Activated naive CD4-positive, alpha-beta T cell treated with anti-CD3 and anti-CD28 coated beads for 36 hours (primary cell): Measurements from ENCODE around the gene GTF3C5. TPM values are rescaled to one million over a fixed set of nuclear protein-coding genes. Genes with fewer than 3 reads are reported as not detected.
"Not testable (repeated sequence)": the region's sequence is repeated elsewhere in the genome, so short reads cannot be mapped to it uniquely, and the experiment has no call there.

Source experiments
- CTCF ChIA-PET: fragments of 350-600 bp; sonication (Branson Sonifier 250); formaldehyde crosslinking; loops from one replicate; lab custom pipeline; 2021; ENCODE audit warnings: antibody characterized with exemption; lab: Charles Lee
- DNase-seq: peaks from one replicate; pipeline ENCODE4 v3.0.0-alpha.2; 2020
- H3K27ac Mint-ChIP-seq: one replicate; pipeline ENCODE4 v1.8.0; 2021; ENCODE audit warnings: mild to moderate bottlenecking, mixed read lengths
- H3K27me3 Mint-ChIP-seq: one replicate; pipeline ENCODE4 v1.8.0; 2021; ENCODE audit warnings: low read depth, mixed read lengths
- H3K36me3 Mint-ChIP-seq: one replicate; pipeline ENCODE4 v1.8.0; 2021; ENCODE audit warnings: low read depth, mixed read lengths
- H3K4me1 Mint-ChIP-seq: one replicate; pipeline ENCODE4 v1.8.0; 2021; ENCODE audit warnings: low read depth, mixed read lengths
- H3K4me3 Mint-ChIP-seq: one replicate; pipeline ENCODE4 v1.8.0; 2021; ENCODE audit warnings: mild to moderate bottlenecking, moderate library complexity, mixed read lengths
- H3K9me3 Mint-ChIP-seq: one replicate; pipeline ENCODE4 v1.8.0; 2021; ENCODE audit warnings: mixed read lengths
- intact Hi-C: fragments of 100-400 bp; cut with micrococcal nuclease; formaldehyde crosslinking; loops from one replicate; pipeline ENCODE4 v1.15.1; 2023
- total RNA-seq, 2 experiments: library from RNA; stranded (reverse); gene quantifications; one replicate each; pipeline ENCODE4 v1.2.3, GENCODE V29; 2021

GTF3C5 gene
- total RNA-seq, 2 experiments from 2014 or later, result 102 to 108 TPM

DNA sequence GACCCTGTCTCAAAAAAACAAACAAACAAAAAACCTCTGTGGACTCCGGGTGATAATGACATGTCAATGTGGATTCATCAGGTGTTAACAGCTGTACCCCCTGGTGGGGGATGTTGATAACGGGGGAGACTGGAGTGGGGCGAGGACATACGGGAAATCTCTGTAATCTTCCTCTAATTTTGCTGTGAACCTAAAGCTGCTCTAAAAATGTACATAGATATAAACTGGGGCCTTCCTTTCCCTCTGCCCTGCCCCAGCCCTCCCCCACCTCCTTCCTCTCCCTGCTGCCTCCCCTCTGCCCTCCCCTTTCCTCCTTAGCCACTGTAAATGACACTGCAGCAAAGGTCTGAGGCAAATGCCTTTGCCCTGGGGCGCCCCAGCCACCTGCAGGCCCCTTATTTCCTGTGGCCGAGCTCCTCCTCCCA lies 29.6 kb downstream of the GTF3C5 start:
- Mint-ChIP-seq H3K27me3 (no peaks in the 10 kb centered on the region), H3K27ac (peak overlapping the region; percentile 71), H3K4me1 (peaks cover 54% of the 10 kb centered on the region), H3K9me3 (no peaks in the 10 kb centered on the region), H3K36me3 (peaks cover 10% of the 10 kb centered on the region), H3K4me3 (no peak overlapping the region)
- intact Hi-C loops, result no loop called here
- CTCF ChIA-PET, result interaction anchor here (1.6 kb wide), 1 partner anchor 30 kb away, joined by 4 read pairs; the partner anchor contains the start of gene GTF3C5
- DNase-seq, result peak; percentile 33

DNA sequence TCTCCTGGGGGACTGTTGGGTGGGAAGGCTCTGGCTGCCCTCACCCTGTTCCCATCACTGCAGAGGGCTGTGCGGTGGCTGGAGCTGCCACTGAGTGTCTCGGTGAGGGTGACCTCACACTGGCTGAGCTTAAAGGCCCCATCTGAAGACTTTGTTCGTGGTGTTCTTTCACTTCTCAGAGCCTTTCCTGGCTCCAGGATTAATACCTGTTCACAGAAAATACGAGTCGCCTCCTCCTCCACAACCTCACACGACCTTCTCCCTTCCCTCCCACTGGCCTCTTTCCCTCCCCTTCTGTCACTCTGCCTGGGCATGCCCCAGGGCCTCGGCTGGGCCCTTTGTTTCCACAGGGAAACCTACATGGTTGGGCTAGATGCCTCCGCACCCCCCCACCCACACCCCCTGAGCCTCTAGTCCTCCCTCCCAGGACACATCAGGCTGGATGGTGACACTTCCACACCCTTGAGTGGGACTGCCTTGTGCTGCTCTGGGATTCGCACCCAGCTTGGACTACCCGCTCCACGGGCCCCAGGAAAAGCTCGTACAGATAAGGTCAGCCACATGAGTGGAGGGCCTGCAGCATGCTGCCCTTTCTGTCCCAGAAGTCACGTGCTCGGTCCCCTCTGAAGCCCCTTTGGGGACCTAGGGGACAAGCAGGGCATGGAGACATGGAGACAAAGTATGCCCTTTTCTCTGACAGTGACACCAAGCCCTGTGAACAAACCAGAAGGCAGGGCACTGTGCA lies 30.4 kb downstream of the GTF3C5 start:
- H3K36me3 Mint-ChIP-seq, H3K27me3 Mint-ChIP-seq, H3K4me3 Mint-ChIP-seq, H3K9me3 Mint-ChIP-seq, CTCF ChIA-PET, intact Hi-C loops: not testable (repeated sequence)
- Mint-ChIP-seq H3K27ac (peak overlapping the region; percentile 42), H3K4me1 (peaks cover 48% of the 10 kb centered on the region)
- peak; percentile 32 for DNase-seq

DNA sequence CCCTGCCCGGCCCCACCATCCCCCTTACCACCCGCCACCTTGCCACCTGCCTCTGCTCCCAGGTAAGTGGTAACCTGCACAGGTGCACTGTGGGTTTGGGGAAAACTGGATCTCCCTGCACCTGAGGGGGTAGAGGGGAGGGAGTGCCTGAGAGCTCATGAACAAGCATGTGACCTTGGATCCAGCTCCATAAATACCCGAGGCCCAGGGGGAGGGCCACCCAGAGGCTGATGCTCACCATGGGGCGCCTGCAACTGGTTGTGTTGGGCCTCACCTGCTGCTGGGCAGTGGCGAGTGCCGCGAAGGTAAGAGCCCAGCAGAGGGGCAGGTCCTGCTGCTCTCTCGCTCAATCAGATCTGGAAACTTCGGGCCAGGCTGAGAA lies 31.0 kb downstream of the GTF3C5 start, which contains the start of gene CEL:
Gene CEL (plus strand): TSS at position 218 of the 382 bp plus-strand sequence. CDS start 22 bp downstream, at position 240.
- H3K4me1 Mint-ChIP-seq, result peaks cover 43% of the 10 kb centered on the region
- H3K36me3 Mint-ChIP-seq, H3K9me3 Mint-ChIP-seq, H3K27me3 Mint-ChIP-seq, intact Hi-C loops, DNase-seq, CTCF ChIA-PET, H3K4me3 Mint-ChIP-seq: not testable (repeated sequence)
- peak within 1 kb of the TSS; percentile 42 for H3K27ac Mint-ChIP-seq

DNA sequence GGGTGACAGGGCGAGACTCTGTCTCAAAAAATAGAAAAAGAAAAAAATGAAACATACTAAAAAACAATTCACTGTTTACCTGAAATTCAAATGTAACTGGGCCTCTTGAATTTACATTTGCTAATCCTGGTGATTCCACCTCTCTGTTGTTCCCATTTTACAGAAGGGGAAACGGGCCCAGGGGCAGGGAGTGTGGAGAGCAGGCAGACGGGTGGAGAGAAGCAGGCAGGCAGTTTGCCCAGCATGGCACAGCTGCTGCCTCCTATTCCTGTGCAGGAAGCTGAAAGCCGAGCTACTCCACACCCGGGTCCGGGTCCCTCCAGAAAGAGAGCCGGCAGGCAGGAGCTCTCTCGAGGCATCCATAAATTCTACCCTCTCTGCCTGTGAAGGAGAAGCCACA lies 31.8 kb downstream of the GTF3C5 start:
- H3K9me3 Mint-ChIP-seq, DNase-seq, H3K4me3 Mint-ChIP-seq, CTCF ChIA-PET, H3K36me3 Mint-ChIP-seq, H3K27ac Mint-ChIP-seq, H3K27me3 Mint-ChIP-seq, intact Hi-C loops: not testable (repeated sequence)
- peaks cover 37% of the 10 kb centered on the region for H3K4me1 Mint-ChIP-seq

DNA sequence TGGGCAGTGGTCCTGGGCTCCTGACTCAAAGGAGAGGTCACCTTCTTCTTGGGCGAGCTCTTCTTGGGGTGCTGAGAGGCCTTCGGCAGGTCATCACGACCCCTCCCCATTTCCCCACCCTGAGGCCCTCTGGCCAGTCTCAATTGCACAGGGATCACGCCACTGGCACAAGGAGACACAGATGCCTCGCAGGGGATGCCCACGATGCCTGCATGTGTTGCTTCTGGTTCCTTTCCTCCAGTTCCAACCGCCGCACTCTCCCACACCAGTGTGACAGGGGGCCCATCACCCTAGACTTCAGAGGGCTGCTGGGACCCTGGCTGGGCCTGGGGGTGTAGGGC lies 32.3 kb downstream of the GTF3C5 start:
- intact Hi-C loops, result no loop called here
- CTCF ChIA-PET, result interaction anchor here (1.3 kb wide), 1 partner anchor 84 kb away, joined by 3 read pairs; no protein-coding TSS in a partner anchor
- peaks cover 2% of the 10 kb centered on the region for H3K36me3 Mint-ChIP-seq
- peaks cover 33% of the 10 kb centered on the region for H3K4me1 Mint-ChIP-seq
- no peak overlapping the region for H3K27ac Mint-ChIP-seq
- no peak for DNase-seq
- H3K9me3 Mint-ChIP-seq, result no peaks in the 10 kb centered on the region
- H3K4me3 Mint-ChIP-seq, result no peak overlapping the region
- no peaks in the 10 kb centered on the region for H3K27me3 Mint-ChIP-seq

DNA sequence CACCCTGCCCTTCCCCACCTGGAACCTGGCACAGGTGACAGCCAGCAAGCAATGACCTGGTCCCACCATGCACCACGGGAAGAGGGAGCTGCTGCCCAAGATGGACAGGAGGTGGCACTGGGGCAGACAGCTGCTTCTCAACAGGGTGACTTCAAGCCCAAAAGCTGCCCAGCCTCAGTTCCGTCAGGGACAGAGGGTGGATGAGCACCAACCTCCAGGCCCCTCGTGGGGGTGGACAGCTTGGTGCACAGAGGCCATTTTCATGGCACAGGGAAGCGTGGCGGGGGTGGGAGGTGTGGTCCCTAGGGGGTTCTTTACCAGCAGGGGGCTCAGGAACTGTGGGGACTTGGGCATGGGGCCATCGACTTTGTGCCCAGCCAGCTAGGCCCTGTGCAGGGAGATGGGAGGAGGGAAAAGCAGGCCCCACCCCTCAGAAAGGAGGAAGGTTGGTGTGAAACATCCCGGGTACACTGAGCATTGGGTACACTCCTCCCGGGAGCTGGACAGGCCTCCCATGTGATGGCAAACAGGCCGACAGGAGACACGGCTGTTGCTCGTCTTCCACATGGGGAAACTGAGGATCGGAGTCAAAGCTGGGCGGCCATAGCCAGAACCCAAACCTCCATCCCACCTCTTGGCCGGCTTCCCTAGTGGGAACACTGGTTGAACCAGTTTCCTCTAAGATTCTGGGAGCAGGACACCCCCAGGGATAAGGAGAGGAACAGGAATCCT lies 32.9 kb downstream of the GTF3C5 start:
- Mint-ChIP-seq H3K27me3 (no peaks in the 10 kb centered on the region), H3K27ac (no peak overlapping the region), H3K4me3 (no peak overlapping the region), H3K4me1 (peaks cover 27% of the 10 kb centered on the region), H3K9me3 (no peaks in the 10 kb centered on the region), H3K36me3 (peaks cover 2% of the 10 kb centered on the region)
- no peak for DNase-seq
- intact Hi-C loops, result no loop called here
- CTCF ChIA-PET, result interaction anchor here (0.5 to 1.3 kb wide), 2 partner anchors 12 to 84 kb away, joined by 3 read pairs; no protein-coding TSS in a partner anchor

DNA sequence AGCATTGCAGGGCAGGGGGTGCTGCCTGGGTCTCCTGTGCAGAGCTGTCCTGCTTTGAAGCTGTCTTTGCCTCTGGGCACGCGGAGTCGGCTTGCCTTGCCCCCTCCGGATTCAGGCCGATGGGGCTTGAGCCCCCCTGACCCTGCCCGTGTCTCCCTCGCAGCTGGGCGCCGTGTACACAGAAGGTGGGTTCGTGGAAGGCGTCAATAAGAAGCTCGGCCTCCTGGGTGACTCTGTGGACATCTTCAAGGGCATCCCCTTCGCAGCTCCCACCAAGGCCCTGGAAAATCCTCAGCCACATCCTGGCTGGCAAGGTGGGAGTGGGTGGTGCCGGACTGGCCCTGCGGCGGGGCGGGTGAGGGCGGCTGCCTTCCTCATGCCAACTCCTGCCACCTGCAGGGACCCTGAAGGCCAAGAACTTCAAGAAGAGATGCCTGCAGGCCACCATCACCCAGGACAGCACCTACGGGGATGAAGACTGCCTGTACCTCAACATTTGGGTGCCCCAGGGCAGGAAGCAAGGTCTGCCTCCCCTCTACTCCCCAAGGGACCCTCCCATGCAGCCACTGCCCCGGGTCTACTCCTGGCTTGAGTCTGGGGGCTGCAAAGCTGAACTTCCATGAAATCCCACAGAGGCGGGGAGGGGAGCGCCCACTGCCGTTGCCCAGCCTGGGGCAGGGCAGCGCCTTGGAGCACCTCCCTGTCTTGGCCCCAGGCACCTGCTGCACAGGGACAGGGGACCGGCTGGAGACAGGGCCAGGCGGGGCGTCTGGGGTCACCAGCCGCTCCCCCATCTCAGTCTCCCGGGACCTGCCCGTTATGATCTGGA lies 33.7 kb downstream of the GTF3C5 start:
- intact Hi-C loops, result no loop called here
- H3K4me1 Mint-ChIP-seq, result peaks cover 19% of the 10 kb centered on the region
- no peaks in the 10 kb centered on the region for H3K36me3 Mint-ChIP-seq
- CTCF ChIA-PET, result interaction anchor here (0.5 to 1.3 kb wide), 2 partner anchors 11 to 83 kb away, joined by 3 read pairs; no protein-coding TSS in a partner anchor
- no peak overlapping the region for H3K27ac Mint-ChIP-seq
- no peaks in the 10 kb centered on the region for H3K27me3 Mint-ChIP-seq
- H3K4me3 Mint-ChIP-seq, result no peak overlapping the region
- no peak for DNase-seq
- H3K9me3 Mint-ChIP-seq, result no peaks in the 10 kb centered on the region

DNA sequence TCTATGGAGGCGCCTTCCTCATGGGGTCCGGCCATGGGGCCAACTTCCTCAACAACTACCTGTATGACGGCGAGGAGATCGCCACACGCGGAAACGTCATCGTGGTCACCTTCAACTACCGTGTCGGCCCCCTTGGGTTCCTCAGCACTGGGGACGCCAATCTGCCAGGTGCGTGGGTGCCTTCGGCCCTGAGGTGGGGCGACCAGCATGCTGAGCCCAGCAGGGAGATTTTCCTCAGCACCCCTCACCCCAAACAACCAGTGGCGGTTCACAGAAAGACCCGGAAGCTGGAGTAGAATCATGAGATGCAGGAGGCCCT lies 34.2 kb downstream of the GTF3C5 start:
- H3K36me3 Mint-ChIP-seq, result no peaks in the 10 kb centered on the region
- H3K27me3 Mint-ChIP-seq, result no peaks in the 10 kb centered on the region
- DNase-seq, result no peak
- peaks cover 15% of the 10 kb centered on the region for H3K4me1 Mint-ChIP-seq
- CTCF ChIA-PET, result no interaction called here
- H3K9me3 Mint-ChIP-seq, result no peaks in the 10 kb centered on the region
- no peak overlapping the region for H3K27ac Mint-ChIP-seq
- intact Hi-C loops, result no loop called here
- no peak overlapping the region for H3K4me3 Mint-ChIP-seq

DNA sequence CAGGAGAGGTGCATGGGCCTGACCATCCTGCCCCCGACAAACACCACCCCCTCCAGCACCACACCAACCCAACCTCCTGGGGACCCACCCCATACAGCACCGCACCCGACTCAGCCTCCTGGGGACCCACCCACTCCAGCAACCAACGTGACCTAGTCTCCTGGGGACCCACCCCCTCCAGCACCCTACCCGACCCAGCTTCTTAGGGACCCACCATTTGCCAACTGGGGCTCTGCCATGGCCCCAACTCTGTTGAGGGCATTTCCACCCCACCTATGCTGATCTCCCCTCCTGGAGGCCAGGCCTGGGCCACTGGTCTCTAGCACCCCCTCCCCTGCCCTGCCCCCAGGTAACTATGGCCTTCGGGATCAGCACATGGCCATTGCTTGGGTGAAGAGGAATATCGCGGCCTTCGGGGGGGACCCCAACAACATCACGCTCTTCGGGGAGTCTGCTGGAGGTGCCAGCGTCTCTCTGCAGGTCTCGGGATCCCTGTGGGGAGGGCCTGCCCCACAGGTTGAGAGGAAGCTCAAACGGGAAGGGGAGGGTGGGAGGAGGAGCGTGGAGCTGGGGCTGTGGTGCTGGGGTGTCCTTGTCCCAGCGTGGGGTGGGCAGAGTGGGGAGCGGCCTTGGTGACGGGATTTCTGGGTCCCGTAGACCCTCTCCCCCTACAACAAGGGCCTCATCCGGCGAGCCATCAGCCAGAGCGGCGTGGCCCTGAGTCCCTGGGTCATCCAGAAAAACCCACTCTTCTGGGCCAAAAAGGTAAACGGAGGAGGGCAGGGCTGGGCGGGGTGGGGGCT lies 35.6 kb downstream of the GTF3C5 start:
- Mint-ChIP-seq H3K27ac (no peak overlapping the region), H3K4me1 (peaks cover 3% of the 10 kb centered on the region), H3K4me3 (no peak overlapping the region), H3K9me3 (no peaks in the 10 kb centered on the region), H3K36me3 (no peaks in the 10 kb centered on the region), H3K27me3 (no peaks in the 10 kb centered on the region)
- intact Hi-C loops, result no loop called here
- DNase-seq, result no peak
- CTCF ChIA-PET, result no interaction called here

DNA sequence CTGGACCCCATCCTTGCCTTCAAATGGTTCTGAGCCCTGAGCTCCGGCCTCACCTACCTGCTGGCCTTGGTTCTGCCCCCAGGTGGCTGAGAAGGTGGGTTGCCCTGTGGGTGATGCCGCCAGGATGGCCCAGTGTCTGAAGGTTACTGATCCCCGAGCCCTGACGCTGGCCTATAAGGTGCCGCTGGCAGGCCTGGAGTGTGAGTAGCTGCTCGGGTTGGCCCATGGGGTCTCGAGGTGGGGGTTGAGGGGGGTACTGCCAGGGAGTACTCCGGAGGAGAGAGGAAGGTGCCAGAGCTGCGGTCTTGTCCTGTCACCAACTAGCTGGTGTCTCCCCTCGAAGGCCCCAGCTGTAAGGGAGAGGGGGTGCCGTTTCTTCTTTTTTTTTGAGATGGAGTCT lies 36.2 kb downstream of the GTF3C5 start:
- no peaks in the 10 kb centered on the region for H3K36me3 Mint-ChIP-seq
- no peaks in the 10 kb centered on the region for H3K9me3 Mint-ChIP-seq
- no peak for DNase-seq
- peaks cover 2% of the 10 kb centered on the region for H3K4me1 Mint-ChIP-seq
- CTCF ChIA-PET, result no interaction called here
- intact Hi-C loops, result no loop called here
- no peak overlapping the region for H3K4me3 Mint-ChIP-seq
- H3K27me3 Mint-ChIP-seq, result no peaks in the 10 kb centered on the region
- H3K27ac Mint-ChIP-seq, result no peak overlapping the region

DNA sequence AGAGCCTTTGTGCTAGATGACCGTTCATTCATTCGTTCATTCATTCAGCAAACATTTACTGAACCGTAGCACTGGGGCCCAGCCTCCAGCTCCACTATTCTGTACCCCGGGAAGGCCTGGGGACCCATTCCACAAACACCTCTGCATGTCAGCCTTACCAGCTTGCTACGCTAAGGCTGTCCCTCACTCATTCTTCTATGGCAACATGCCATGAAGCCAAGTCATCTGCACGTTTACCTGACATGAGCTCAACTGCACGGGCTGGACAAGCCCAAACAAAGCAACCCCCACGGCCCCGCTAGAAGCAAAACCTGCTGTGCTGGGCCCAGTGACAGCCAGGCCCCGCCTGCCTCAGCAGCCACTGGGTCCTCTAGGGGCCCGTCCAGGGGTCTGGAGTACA lies 37.0 kb downstream of the GTF3C5 start:
- Mint-ChIP-seq H3K4me3 (no peak overlapping the region), H3K9me3 (no peaks in the 10 kb centered on the region), H3K4me1 (no peaks in the 10 kb centered on the region), H3K27ac (no peak overlapping the region), H3K36me3 (no peaks in the 10 kb centered on the region), H3K27me3 (no peaks in the 10 kb centered on the region)
- CTCF ChIA-PET, result no interaction called here
- intact Hi-C loops, result no loop called here
- no peak for DNase-seq

DNA sequence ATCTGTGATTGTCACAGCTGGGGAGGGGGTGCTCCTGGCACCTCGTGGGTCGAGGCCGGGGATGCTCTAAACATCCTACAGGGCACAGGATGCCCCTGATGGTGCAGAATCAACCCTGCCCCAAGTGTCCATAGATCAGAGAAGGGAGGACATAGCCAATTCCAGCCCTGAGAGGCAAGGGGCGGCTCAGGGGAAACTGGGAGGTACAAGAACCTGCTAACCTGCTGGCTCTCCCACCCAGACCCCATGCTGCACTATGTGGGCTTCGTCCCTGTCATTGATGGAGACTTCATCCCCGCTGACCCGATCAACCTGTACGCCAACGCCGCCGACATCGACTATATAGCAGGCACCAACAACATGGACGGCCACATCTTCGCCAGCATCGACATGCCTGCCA lies 37.6 kb downstream of the GTF3C5 start:
- H3K9me3 Mint-ChIP-seq, H3K27me3 Mint-ChIP-seq, intact Hi-C loops, H3K4me3 Mint-ChIP-seq, H3K4me1 Mint-ChIP-seq, H3K36me3 Mint-ChIP-seq, CTCF ChIA-PET, DNase-seq, H3K27ac Mint-ChIP-seq: not testable (repeated sequence)
